ENCODE data around the gene RHOD.

GRCh38 chr11:67024966-67025365 lies 31.7 kb upstream of the RHOD start:
- TF ChIP-seq CTCF (IDR thresholded peaks at IDR 0.05), result no peak
- TF ChIP-seq EP300 (IDR thresholded peaks at IDR 0.05), result no peak
- TF ChIP-seq POLR2A (IDR thresholded peaks at IDR 0.05), result no peak
- TF ChIP-seq POLR2AphosphoS5 (IDR thresholded peaks at IDR 0.05), result no peak

Measured in sigmoid colon (tissue), 4 donors.